HG03571 (cell line): ENCODE measurements around the gene KLHDC8B.

Experiments
- ATAC-seq: cut with Tn5 transposase; IDR thresholded peaks from one replicate; pipeline ENCODE4 v1.9.1; 2021; ENCODE audit not compliant: unreplicated experiment

The KLHDC8B gene

GRCh38 chr3:49171119-49171774 lies at the start of gene KLHDC8B:
Gene KLHDC8B, plus strand, starts transcription at chr3:49171598. Its CDS starts 1,172 bp downstream, at chr3:49172770.
- no peak for ATAC-seq

DNA sequence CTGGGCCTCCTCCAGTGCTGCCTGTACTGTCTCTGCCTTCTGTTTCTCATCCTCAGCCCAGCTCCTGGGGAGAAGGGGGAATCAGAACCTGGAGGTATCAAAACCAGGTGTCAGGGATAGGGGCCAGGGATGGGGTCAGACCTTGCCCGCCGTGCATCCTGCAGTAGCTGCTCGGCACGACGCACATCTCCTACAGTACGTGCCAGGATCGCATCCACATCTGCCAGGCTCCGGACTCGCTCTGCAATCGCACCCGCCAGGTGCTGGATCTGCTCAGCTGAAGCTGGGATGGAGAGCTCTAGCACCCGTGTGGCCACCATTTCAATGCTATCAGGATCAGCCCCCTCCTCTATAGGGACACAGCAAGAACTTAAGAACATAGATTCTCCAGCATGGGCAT lies 49.4 kb upstream of the KLHDC8B start:
- ATAC-seq = no peak

GRCh38 chr3:49122451-49122850 lies 48.9 kb upstream of the KLHDC8B start:
- no peak for ATAC-seq

DNA sequence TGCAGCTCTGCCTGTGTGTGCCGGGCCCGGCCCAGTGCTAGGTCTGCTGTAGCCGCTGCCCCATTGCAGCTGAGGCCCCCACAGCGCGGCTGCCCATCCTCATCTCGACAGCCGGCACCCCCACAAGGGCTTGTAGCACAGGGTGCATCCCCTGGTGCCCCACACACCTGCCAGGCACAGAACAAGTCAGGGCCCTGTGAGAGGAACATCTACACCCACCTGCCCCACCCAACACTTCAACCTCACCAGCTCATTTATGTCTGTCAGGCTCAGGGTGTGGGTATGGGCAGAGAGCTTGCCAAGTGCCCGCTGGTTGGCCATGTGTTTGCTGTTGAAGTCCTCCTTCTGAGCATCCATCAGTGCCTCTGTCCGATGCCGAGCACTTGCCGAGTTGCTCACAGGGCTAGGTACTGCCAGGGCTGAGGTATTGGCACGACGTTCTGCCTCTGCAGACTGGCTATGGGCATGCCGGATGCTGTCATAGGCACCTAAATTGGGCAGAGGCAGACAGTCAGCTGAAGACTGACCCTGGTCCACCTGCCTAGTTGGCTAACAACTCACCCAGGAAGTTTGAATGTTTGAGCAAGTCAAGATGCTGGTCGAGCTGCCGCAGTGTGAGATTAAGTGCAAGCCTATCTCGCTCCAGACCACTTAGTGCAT lies 48.4 kb upstream of the KLHDC8B start:
- no peak for ATAC-seq

GRCh38 chr3:49123687-49124086 lies 47.7 kb upstream of the KLHDC8B start:
- ATAC-seq = no peak

DNA sequence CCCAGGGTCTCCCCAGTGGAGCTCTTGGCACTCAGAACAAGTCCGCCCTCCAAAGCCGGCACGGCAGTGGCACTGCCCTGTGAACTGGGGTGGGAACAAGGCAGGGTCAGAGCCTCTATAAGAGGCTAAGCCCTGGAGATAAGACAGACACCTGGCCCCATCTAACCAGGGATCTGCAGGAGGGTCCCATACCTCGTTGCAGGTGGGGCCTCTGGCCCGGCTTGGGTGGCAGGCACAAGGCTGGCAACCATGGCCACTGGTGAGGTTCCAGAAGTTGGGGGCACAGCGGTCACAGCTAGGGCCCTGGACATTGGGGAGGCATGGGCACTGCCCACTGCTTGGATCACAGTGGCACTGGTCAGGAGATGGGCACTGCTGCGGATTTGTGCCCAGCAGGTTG lies 47.2 kb upstream of the KLHDC8B start:
- no peak for ATAC-seq

GRCh38 chr3:49124991-49125670 lies 46.3 kb upstream of the KLHDC8B start:
- ATAC-seq = no peak

DNA sequence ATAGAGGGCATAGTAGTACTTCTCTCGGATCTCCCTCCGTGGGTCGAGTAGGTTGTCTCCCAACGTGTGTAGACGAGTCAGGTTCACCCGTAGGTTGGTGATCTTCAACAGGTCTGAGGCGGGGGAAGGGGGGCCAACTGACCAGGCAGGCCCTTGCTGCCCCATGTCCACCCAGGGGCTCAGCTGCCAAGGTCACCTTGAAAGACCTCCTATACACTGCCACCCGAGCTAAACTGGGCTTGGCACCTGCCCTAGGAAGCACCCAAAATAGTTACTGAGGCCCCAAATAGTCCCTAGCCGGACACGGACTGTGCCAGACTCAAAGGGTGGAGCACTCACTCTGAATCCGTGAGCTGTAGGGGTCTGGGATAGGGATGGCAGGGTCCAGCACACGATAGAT lies 40.4 kb upstream of the KLHDC8B start:
- no peak for ATAC-seq

- no peak for ATAC-seq
These were observed 39.8 kb upstream of the KLHDC8B start for GRCh38 chr3:49131576-49131975.

- ATAC-seq = no peak
These were observed 39.3 kb upstream of the KLHDC8B start for GRCh38 chr3:49132073-49132436.

DNA sequence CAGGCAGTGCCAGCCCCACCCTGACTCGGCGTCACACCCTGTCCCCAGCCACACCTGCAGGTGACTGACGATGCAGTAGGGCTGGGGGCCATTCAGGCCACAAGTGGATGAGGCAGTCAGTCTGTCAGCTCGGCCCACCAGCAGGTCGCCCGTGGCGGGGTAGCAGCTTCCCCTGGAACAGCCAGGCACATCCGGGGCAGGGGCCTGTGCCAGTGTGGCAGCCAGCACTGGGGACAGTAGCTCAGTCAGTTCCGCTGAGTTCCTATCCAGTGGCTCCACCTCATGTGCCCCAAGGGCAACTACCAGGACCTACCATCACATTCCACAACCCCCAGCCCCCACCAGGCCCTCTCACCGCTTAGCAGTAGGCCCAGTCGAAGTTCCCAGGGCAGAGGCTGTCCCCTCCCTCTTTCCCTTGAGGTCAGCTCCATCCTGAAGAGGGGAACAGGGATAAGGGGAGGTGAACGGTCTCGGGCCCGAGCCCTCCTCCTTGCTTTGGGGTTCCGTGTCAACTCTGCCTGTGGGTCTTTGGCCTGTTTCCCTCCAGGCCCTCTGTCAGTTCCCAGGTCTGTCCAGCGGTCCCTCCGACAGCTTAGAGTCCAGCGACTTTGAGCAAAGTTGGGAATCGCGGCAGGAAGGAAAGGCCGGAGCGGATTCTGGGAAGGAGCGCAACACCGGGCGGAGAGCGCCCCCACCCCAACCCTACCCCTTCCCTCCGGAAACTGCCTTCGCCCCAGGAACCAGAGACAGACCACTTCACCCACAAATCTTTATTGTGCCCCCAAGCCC lies 38.8 kb upstream of the KLHDC8B start, which contains the start of gene LAMB2:
Gene LAMB2, minus strand, starts transcription at position 614 of the 789 bp plus-strand sequence. Its CDS starts 183 bp downstream, at position 431.
- no peak for ATAC-seq

DNA sequence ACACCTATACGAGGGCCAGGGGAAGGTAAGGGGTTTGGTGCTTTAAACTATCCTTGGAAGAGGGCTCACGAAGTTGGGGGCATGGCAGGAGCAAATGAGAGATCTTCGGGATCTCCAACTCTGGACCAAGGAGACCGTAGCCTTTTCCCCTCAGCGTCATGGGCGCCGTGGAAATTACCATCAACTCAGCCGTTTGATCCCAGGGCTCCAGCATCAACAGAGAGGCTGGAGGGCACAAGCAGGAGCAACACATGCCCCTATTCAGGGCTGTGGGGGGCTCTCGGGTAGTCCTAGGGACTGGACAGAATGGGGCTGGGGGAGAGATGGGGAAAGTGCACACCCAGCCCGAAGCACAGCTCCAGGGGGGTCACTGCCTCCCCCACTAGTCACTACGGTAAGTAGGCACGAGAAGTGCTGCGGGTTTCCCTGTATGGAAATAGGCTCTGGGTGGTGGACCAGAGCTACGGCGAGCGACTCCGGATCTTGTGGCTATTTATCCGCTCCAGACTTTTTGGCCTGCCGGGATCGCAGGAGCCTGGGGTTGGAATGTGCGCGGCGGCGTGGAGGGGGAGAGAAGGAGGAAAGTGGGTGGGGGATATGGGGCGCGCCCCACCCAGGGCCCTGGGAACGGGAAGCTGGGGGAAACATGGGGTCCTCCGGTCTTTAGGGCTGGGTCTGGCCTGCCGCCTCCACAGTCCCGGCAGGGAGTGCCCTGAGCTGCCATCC lies 38.0 kb upstream of the KLHDC8B start:
- no peak for ATAC-seq

- ATAC-seq = no peak
These were observed 36.7 kb upstream of the KLHDC8B start for GRCh38 chr3:49134471-49135265.

DNA sequence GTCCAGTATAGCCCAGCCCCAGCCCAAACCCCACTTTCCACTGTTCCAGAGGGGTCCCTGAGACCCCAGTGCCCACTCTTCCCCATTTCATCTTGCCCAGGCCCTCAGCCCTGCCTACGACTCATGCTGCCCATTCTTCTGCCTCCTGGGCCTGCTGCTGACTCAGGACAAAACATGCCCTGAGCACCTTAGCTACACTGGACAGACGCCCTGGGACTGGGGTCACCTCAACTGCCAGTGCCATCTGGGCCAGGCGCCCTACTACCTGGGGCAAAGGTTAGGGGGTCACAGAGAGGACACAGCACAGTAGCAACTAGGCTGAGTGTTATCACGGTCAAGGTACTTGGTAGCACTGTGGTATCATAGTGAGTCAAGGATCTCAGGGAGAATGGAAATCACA lies 35.9 kb upstream of the KLHDC8B start:
- no peak for ATAC-seq

- ATAC-seq = no peak
These were observed 31.3 kb upstream of the KLHDC8B start for GRCh38 chr3:49140080-49140479.

DNA sequence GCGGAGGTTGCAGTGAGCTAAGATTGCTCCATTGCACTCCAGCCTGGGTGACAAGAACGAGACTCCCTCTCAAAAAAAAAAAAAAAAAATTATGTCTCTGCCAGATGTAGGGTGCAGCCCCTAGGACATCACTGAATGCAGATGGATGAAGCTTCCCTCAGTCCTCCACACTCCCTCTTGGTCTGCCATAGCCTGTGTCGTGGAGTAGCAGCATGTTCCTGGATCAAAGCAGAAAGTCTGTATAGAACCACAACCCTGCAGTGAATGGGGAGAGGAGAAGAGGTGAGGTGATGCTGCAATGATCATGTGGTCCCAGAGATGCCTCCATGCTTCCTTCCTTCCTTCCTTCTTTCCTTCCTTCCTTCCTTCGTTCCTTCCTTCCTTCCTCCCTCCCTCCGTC lies 23.2 kb upstream of the KLHDC8B start:
- ATAC-seq = no peak

DNA sequence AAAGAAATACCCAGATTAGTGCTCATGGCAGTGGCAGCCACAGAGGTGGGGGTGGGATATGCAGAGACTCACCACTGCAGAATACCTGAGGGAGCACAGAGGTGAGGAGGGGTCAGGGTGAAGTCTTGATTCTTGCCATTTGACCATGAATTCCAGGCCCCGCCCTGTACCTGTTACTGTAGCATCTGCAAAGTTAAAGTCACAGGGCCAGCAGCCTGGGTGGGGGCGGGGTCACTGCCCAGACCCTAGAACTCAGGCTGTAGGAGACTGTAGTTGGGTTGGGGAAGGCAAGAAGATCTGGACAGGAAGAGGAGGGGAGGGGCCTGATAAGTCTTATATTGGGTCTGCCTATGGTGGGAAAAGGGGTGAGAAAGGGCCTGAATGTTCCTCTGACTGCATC lies 19.8 kb upstream of the KLHDC8B start:
- no peak for ATAC-seq

GRCh38 chr3:49153349-49153912 lies 18.0 kb upstream of the KLHDC8B start:
- ATAC-seq = no peak

GRCh38 chr3:49157289-49157688 lies 14.1 kb upstream of the KLHDC8B start:
- no peak for ATAC-seq
